CD4-positive, alpha-beta T cell treated with Interleukin-21 for 1 hour (primary cell): ENCODE results near the gene RMDN3.

Experiments used
- DNase-seq: peaks from one replicate; pipeline ENCODE4 v3.0.0-alpha.2; 2020

Gene RMDN3

GRCh38 chr15:40747685-40748631 is 7.1 kb downstream of the RMDN3 start:
- DNase-seq, result no peak

GRCh38 chr15:40746916-40747418 is 8.1 kb downstream of the RMDN3 start:
- DNase-seq, result no peak

DNA sequence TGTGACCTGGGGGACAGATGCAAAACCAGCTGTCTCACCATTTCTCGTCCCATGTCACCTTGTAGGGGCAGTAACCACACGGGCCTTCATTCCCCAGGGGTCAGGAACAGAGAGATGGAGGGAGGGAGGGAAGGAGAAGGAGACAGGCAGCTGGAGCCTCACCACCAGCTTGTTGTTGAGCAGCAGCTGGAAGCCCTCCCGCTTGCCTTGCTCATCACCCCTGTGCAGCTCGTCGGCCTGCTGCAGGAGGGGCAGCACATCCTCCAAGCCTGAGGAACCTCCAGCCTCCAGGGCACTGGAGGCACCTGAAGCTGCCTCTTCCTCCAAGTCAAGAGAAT is 10.3 kb downstream of the RMDN3 start:
- no peak for DNase-seq

DNA sequence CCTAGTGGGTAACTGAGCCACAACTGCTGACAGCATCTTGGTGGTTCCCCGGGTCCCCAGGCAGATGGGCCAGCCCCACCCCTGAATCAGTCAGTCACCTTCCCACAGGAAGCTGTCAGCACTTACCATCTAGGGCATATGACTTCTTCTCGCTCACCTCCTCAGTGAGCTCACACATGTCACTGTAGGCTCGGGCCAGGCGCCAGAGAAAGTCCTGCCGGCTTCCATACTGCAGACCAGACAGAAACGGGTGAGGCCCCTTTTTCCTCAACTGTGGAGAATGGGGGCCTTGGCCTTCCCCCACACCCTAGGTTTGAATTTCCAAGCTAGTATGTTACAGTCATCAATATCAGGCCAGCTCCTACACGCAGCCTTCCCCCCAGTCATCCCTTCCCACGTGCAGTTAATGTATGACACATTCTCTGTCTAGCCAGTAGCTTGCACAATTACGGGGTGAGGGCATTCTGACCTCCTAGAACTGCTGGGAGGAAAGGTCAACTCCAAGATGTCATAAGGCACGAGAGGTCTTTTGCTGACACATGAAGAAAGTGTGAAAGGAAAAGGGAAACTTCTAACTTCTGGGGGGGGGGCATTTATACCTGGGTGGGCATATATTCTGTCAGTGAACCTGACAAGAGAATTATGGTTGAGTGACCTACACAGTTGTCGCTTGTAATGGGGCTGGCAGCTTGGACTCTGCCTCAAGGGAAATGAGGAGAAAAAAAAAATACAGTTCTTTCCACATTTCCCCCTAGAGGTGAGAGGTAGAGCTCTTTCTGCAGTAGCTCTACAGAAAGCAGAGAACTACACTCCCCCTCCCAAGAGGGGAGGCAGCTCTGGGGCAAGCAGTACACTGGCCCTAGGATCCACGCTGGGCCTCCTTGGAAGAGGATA is 10.9 kb downstream of the RMDN3 start:
- DNase-seq, result peak; percentile 84

GRCh38 chr15:40743485-40743901 is 11.6 kb downstream of the RMDN3 start:
- no peak for DNase-seq

DNA sequence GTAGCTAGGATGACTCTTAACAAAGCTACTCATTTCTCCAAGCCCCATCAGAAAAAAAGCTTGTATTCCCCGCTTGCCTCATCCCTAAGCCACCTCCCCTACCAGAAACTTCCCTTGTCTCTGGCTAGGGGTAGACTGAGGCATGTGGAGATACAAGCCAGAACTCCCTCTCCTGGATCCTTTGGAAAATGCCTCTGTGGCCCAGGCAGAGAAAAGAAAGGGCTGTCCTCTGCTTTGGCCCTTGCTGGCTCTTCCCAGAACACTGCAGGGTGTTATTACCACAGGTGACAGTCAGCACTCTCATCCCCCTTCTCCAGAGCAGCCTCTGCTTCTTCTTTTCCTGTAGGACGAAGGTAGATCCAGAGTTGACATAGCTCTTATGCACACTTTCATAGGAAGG is 15.2 kb downstream of the RMDN3 start:
- no peak for DNase-seq

GRCh38 chr15:40739047-40739446 is 16.0 kb downstream of the RMDN3 start:
- no peak for DNase-seq

GRCh38 chr15:40737048-40737447 is 18.0 kb downstream of the RMDN3 start:
- no peak for DNase-seq

- DNase-seq, result no peak
Measured at GRCh38 chr15:40736575-40736974, 18.5 kb downstream of the RMDN3 start.

DNA sequence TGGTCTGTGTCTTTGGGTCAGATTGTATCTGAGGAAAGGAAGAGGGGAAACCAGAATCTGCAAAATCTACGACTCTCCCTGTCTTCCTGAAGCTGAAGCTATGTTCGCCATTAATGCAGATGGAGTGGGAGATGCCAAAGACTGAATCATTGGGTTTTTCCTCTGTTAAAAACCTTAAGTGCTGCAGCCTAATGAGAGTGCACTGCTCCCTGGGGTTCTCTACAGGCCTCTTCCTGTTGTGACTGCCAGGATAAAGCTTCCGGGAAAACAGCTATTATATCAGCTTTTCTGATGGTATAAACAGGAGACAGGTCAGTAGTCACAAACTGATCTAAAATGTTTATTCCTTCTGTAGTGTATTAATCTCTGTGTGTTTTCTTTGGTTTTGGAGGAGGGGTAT is 24.0 kb downstream of the RMDN3 start:
- no peak for DNase-seq

- DNase-seq, result no peak
Measured at GRCh38 chr15:40723919-40724318, 31.1 kb downstream of the RMDN3 start.

- DNase-seq, result no peak
Measured at GRCh38 chr15:40722934-40723333, 32.1 kb downstream of the RMDN3 start.

DNA sequence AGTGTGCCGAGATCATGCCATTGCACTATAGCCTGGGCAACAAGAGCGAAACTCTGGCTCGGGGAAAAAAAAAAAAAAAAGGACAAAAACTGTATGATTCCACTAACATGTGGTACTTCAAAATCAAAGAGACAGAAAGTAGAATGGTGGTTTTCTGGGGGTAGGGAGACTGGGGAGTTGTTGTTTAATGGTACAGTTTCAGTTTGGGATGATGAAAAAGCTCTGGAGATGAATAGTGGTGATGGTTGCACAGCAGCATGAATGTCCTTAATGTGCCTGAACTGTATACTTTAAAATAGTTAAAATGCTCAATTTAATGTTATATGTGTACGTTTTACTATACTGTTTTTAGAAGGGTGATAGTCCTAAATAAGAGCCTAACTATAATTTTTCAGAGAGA is 32.7 kb downstream of the RMDN3 start:
- no peak for DNase-seq

- no peak for DNase-seq
Measured at GRCh38 chr15:40721701-40722100, 33.4 kb downstream of the RMDN3 start.

DNA sequence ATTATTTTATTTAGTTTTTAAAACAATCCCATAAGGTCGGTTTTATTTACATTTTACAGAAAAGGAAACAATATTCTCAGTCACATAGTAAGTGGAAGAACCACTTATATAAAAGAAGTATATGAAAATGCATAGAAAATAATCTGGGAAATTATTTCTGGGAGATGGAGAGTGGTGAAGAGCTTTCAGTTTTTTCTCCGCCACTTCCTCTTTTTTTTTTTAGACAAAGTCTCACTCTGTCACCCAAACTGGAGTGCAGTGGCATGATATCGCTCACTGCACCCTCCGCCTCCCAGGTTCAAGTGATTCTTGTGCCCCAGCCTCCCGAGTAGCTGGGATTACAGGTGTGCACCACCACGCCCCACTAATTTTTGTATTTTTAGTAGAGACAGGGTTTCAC is 38.9 kb downstream of the RMDN3 start:
- no peak for DNase-seq

DNA sequence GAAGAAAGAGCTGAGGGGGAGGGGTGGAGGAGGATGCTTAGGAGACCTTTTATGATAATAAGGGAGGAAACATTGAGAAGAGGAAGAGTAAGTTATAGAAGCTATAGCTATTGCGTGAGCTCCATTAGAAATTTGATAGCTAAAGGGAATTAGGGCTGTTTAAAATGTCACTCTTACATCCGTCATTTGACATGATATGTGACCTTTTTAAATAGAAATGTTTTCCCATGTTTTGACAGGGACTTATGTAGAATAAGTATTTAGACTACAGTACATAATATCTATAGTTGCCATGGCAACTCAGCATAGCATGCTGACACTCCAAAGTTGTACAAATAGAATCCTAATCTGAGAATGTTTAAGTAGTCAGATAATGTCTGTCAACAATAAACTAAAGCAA is 40.9 kb downstream of the RMDN3 start:
- no peak for DNase-seq

GRCh38 chr15:40706121-40706520 is 48.9 kb downstream of the RMDN3 start:
- DNase-seq, result no peak

DNA sequence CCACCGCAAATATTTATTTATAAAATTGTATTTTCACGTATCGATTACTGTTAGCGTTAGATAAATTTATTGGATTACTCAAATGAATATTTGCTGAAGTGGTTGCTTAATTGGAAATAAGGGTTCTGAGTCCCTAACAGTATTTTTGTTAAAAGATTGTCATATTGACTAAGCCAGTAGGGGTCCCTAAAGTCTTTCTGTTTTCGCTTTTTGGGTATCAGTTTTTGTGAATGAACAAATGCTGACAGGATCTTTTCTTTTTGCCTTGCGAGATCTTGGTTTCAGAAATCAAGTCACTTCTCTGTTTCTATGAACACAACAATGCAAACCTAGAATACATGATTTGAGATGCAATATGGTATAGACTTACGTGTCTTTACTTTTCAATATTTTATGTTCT is 53.0 kb downstream of the RMDN3 start:
- DNase-seq, result peak; percentile 57

DNA sequence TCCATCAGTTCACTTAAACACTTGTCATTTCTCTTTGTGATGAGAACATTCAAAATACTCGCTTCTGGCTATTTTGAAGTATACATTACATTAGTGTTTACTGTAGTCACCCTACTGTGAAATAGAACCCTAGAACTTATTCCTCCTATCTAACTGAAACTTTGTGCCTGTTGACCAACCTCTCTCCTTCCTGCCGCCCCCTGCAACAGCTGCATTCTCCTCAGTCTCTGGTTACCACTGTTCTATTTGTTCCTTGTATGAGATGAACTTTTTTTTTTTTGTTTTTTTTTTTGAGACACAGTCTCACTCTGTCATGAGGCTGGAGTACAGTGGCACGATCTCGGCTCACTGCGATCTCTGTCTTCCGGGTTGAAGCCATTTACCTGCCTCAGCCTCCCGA is 57.1 kb downstream of the RMDN3 start:
- DNase-seq, result no peak

- no peak for DNase-seq
Measured at GRCh38 chr15:40696228-40696627, 58.8 kb downstream of the RMDN3 start.

- peak; percentile 31 for DNase-seq
Measured at GRCh38 chr15:40695469-40695890, 59.6 kb downstream of the RMDN3 start.

DNA sequence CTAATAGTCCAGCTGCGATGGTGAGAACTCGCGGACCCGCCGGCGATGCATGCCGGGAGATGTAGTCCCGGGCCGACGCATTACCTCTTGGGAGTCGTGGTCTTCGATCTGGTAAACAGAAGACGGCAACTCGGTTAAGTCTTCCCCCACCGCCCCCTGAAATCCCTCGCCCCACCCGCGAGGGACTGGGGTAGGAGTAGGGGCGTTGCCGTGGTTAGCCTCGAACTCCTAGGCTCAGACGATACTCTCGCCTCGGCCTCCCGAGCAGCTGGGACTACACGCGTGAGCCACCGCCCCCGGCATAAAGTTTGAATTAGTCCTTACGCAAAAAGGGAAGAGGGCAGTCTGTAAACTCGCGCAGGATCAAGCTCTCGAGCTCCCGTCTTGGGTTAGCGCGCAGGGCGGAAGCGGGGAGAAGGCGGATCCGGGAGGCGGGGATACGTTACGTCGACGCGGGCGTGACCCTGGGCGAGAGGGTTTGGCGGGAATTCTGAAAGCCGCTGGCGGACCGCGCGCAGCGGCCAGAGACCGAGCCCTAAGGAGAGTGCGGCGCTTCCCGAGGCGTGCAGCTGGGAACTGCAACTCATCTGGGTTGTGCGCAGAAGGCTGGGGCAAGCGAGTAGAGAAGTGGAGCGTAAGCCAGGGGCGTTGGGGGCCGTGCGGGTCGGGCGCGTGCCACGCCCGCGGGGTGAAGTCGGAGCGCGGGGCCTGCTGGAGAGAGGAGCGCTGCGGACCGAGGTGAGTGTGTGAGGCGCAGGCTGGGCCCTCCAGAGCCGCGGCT is 60.2 kb downstream of the RMDN3 start, which contains the start of gene RAD51:
TSS of gene RAD51 (plus strand) at position 487 of the 781 bp plus-strand sequence. CDS start 3,585 bp downstream, outside the sequence.
- peak; percentile 93 for DNase-seq
